Liver (tissue), 9 donors: ENCODE measurements around the gene DDX5. TPM values are rescaled to one million over a fixed set of nuclear protein-coding genes. Genes with fewer than 3 reads are reported as not detected.
"Not testable (repeated sequence)": the region's sequence is repeated elsewhere in the genome, so short reads cannot be mapped to it uniquely, and the experiment has no call there.

Experiments used
- DNase-seq: peaks from one replicate; pipeline ENCODE4 v3.0.0-alpha.2; 2017; ENCODE audit warnings: low spot score
- H3K27ac ChIP-seq, 2 donors: one replicate each; pipeline ENCODE4 v1.7.0; 2013; ENCODE audit warnings: inconsistent platforms in 2 of 2, low read length in 2 of 2, control low read depth in 1 of 2, low read depth in 1 of 2, mild to moderate bottlenecking in 1 of 2
- H3K27me3 ChIP-seq, 4 donors: one replicate each; pipeline versions ENCODE4 v1.6.1 to v1.7.0; 2013; ENCODE audit warnings: low read length in 3 of 4, inconsistent platforms in 1 of 4, mild to moderate bottlenecking in 1 of 4, moderate library complexity in 1 of 4; ENCODE audit not compliant: control insufficient read depth in 4 of 4, insufficient read depth in 4 of 4
- H3K36me3 ChIP-seq, 4 donors: one replicate each; pipeline versions ENCODE4 v1.6.1 to v1.7.0; 2013; ENCODE audit warnings: low read length in 3 of 4, mild to moderate bottlenecking in 3 of 4, low read depth in 1 of 4, moderate library complexity in 1 of 4; ENCODE audit not compliant: control insufficient read depth in 4 of 4, insufficient read depth in 3 of 4
- H3K4me1 ChIP-seq, 4 donors: one replicate each; pipeline versions ENCODE4 v1.6.1 to v1.7.0; 2013; ENCODE audit warnings: low read length in 3 of 4, mild to moderate bottlenecking in 3 of 4, moderate library complexity in 1 of 4; ENCODE audit not compliant: control insufficient read depth in 4 of 4, insufficient read depth in 4 of 4
- H3K4me3 ChIP-seq, 3 donors: one replicate each; pipeline versions ENCODE4 v1.6.1 to v1.7.0; 2013; ENCODE audit warnings: low read length in 3 of 3, control low read depth in 1 of 3, low read depth in 1 of 3, mild to moderate bottlenecking in 1 of 3
- H3K9ac ChIP-seq, 2 donors: one replicate each; pipeline ENCODE4 v1.7.0; 2013; ENCODE audit warnings: low read length in 2 of 2, mild to moderate bottlenecking in 2 of 2, moderate library complexity in 2 of 2, control low read depth in 1 of 2, low read depth in 1 of 2
- H3K9me3 ChIP-seq, 4 donors: one replicate each; pipeline versions ENCODE4 v1.6.1 to v1.7.0; 2013; ENCODE audit warnings: low read length in 3 of 4; ENCODE audit not compliant: control insufficient read depth in 4 of 4
- CTCF ChIP-seq: fragments of 150-350 bp; IDR thresholded peaks from 2 replicates; pipeline ENCODE4 v1.5.1; 2017; ENCODE audit warnings: improper control_type of control experiment, low read depth, low read length; ENCODE audit not compliant: missing input control
- FOXA1 ChIP-seq: IDR thresholded peaks from 2 replicates; pipeline ENCODE4 v1.6.1; 2016; ENCODE audit warnings: antibody characterized with exemption
- GABPA ChIP-seq, 2 donors: IDR thresholded peaks in 1 of 2; conservative IDR thresholded peaks in 1 of 2; 2 replicates each; pipeline ENCODE4 v1.6.1; 2016; ENCODE audit warnings: antibody characterized with exemption in 2 of 2, mild to moderate bottlenecking in 1 of 2, moderate library complexity in 1 of 2
- HNF4A ChIP-seq, 2 donors: conservative IDR thresholded peaks; 2 replicates each; pipeline ENCODE4 v1.6.1; 2016; ENCODE audit warnings: antibody characterized with exemption in 2 of 2, mild to moderate bottlenecking in 2 of 2
- HNF4G ChIP-seq: IDR thresholded peaks from 2 replicates; pipeline ENCODE4 v1.6.1; 2016; ENCODE audit warnings: antibody characterized with exemption
- JUND ChIP-seq, 2 donors: IDR thresholded peaks; 2 replicates each; pipeline ENCODE4 v1.6.1; 2016; ENCODE audit warnings: antibody characterized with exemption in 2 of 2
- MAX ChIP-seq: IDR thresholded peaks from 2 replicates; pipeline ENCODE4 v1.6.1; 2016; ENCODE audit warnings: antibody characterized with exemption
- REST ChIP-seq: IDR thresholded peaks from 2 replicates; pipeline ENCODE4 v1.6.1; 2016; ENCODE audit warnings: antibody characterized with exemption, mild to moderate bottlenecking
- RXRA ChIP-seq, 2 donors: IDR thresholded peaks; 2 replicates each; pipeline ENCODE4 v1.6.1; 2017 to 2018; ENCODE audit warnings: antibody characterized with exemption in 2 of 2, mild to moderate bottlenecking in 1 of 2
- SP1 ChIP-seq: IDR thresholded peaks from 2 replicates; pipeline ENCODE4 v1.6.1; 2018; ENCODE audit warnings: antibody characterized with exemption, mild to moderate bottlenecking
- ZBTB33 ChIP-seq: IDR thresholded peaks from 2 replicates; pipeline ENCODE4 v1.6.1; 2016; ENCODE audit warnings: antibody characterized with exemption
- WGBS: extraction: QIAGEN DNeasy Blood & Tissue Kit; methylation state at CpG from one replicate; pipeline ENCODE4 v1.1.7; 2013; 5-methylcytosine and 5-hydroxymethylcytosine counted together
- polyA plus RNA-seq, 2 donors: library from polyadenylated mRNA; stranded (reverse) in 1 of 2; unstranded in 1 of 2; fragments of 200-250 nt in 1 of 2; fragments of >200 nt in 1 of 2; fragmentation: Nextera tagmentation in 1 of 2; extraction: Ambion mirVana in 1 of 2; gene quantifications; one replicate each; pipeline versions ENCODE4 v1.2.1 to v1.2.3, GENCODE V29; 2013 to 2015
- total RNA-seq, 2 donors: library from RNA; depleted of rRNA; stranded (reverse); fragments of >200 nt; gene quantifications; one replicate each; pipeline ENCODE4 v1.2.3, GENCODE V29; 2014
- TF ChIP-seq, protein P1 (sequence below): IDR thresholded peaks from 2 replicates; pipeline ENCODE4 v1.6.1; 2016; ENCODE audit warnings: antibody characterized with exemption
- donor health status: healthy.
- donor health status: healthy.
- donor health status: healthy.
- donor health status: healthy.
- donor health status: healthy.

DDX5 gene
- total and polyA plus RNA-seq, 4 donors = 165 to 357 (median 289) TPM

- no peak for DNase-seq
These were observed 9.7 kb downstream of the DDX5 start for GRCh38 chr17:64496348-64496785.

DNA sequence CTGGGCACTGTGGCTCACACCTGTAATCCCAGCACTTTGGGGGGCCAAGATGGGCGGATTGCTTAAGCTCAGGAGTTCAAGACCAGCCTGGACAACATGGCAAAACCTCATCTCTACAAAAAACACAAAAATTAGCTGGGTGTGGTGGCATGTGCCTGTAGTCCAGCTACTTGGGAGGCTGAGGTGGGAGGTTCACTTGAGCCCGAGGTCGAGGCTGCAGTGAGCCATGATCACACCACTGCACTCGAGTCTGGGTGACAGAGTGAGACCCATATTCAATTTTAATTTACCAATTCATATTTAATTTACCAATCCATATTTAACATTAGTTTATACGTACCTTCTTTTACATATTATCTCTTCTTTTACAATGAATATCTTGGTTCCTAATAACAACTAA is 10.8 kb downstream of the DDX5 start:
- Histone ChIP-seq H3K4me1 (peaks cover 6 to 41% (median 32%) of the 10 kb centered on the region in 4 donors), H3K36me3 (peaks cover 6 to 30% (median 22%) of the 10 kb centered on the region in 4 donors)
- not testable (repeated sequence) for H3K27me3 ChIP-seq, H3K4me3 ChIP-seq, H3K9me3 ChIP-seq, H3K27ac ChIP-seq, H3K9ac ChIP-seq, DNase-seq
- 93% methylated on average over 5 of the region's 5 CpGs for WGBS

More at GRCh38 chr17:64496348-64496785, 9.7 kb downstream of the DDX5 start:
- TF ChIP-seq, protein P1, sequence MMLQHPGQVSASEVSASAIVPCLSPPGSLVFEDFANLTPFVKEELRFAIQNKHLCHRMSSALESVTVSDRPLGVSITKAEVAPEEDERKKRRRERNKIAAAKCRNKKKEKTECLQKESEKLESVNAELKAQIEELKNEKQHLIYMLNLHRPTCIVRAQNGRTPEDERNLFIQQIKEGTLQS = no peak
- TF ChIP-seq JUND (IDR thresholded peaks at IDR 0.05) (no peak), HNF4G (no peak), CTCF (no peak), MAX (no peak), ZBTB33 (no peak), GABPA (IDR thresholded peaks at IDR 0.05 in 1 of 2, conservative IDR thresholded peaks at IDR 0.05 in 1 of 2) (no peak), HNF4A (conservative IDR thresholded peaks at IDR 0.05) (no peak), RXRA (IDR thresholded peaks at IDR 0.05) (no peak), FOXA1 (no peak), SP1 (no peak)
- Histone ChIP-seq H3K27me3 (no peaks in the 10 kb centered on the region), H3K27ac (peak overlapping the region; percentile 83 to 90), H3K9ac (peak overlapping the region; percentile 4 to 36), H3K9me3 (no peaks in the 10 kb centered on the region), H3K4me3 (peak overlapping the region; percentile 88 to 94 (median 93)), H3K4me1 (peaks cover 8 to 49% (median 36%) of the 10 kb centered on the region in 4 donors), H3K36me3 (peaks cover 8 to 36% (median 30%) of the 10 kb centered on the region in 4 donors)
- 1% methylated on average over 20 of the region's 20 CpGs for WGBS

- H3K27ac ChIP-seq = no peak overlapping the region
- H3K36me3 ChIP-seq = peaks cover 0 to 22% (median 14%) of the 10 kb centered on the region in 4 donors
- no peaks in the 10 kb centered on the region for H3K9me3 ChIP-seq
- WGBS = 96% methylated on average over 2 of the region's 2 CpGs
- DNase-seq = no peak
- no peak for TF ChIP-seq HNF4A (conservative IDR thresholded peaks at IDR 0.05)
- TF ChIP-seq REST = no peak
- TF ChIP-seq RXRA (IDR thresholded peaks at IDR 0.05) = no peak
- TF ChIP-seq FOXA1 = no peak
- H3K4me3 ChIP-seq = no peak overlapping the region
- peaks cover 6 to 35% (median 26%) of the 10 kb centered on the region in 4 donors for H3K4me1 ChIP-seq
- H3K27me3 ChIP-seq = no peaks in the 10 kb centered on the region
- no peak overlapping the region for H3K9ac ChIP-seq
These were observed 12.0 kb downstream of the DDX5 start for GRCh38 chr17:64494121-64494520.
